ENCODE measurements around the gene MYO5B. TPM values are rescaled to one million over a fixed set of nuclear protein-coding genes. Genes with fewer than 3 reads are reported as not detected.

The MYO5B gene
- total RNA-seq, 4 donors from 2014 or later: 1.9 to 18.3 (median 4.4) TPM

DNA sequence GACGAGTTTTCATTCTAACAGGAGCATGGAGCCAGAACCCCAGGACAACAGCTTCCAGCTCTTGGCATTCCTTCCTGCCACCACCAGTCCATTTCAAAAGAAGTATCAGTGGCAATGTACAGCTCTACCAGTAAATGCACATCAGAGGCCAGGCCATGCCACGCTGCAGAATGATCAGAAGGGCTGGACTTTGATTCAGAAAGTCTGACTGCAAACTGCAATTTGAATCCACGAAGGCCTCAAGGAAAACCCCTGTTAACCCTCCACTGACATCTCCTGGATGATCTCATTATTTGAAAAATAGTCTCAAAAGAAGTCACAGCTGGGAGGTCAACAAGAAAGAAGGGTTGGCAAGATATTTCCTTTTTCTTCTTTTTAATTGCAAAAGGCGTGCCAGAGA, 119.2 kb downstream of the MYO5B start:
- TF ChIP-seq CTCF (IDR thresholded peaks at IDR 0.05) (no peak), EP300 (IDR thresholded peaks at IDR 0.05) (no peak), POLR2AphosphoS5 (IDR thresholded peaks at IDR 0.05) (no peak), POLR2A (IDR thresholded peaks at IDR 0.05) (no peak)
- Histone ChIP-seq H3K36me3 (no peaks in the 10 kb centered on the region), H3K27me3 (no peaks in the 10 kb centered on the region), H3K9me3 (no peaks in the 10 kb centered on the region), H3K27ac (no peak overlapping the region), H3K4me1 (peaks cover 0 to 11% (median 5%) of the 10 kb centered on the region in 3 donors), H3K4me3 (no peak overlapping the region)
- no peak for ATAC-seq
- WGBS, 2 donors (ENCODE audit: low coverage in 1 of 2): 48 to 65% methylated on average over 2 to 3 of the region's 4 CpGs

- Histone ChIP-seq H3K4me1 (peaks cover 0 to 2% (median under 1%) of the 10 kb centered on the region in 3 donors), H3K27ac (no peak overlapping the region), H3K27me3 (no peaks in the 10 kb centered on the region), H3K4me3 (no peak overlapping the region), H3K9me3 (no peaks in the 10 kb centered on the region), H3K36me3 (no peaks in the 10 kb centered on the region)
- TF ChIP-seq EP300 (IDR thresholded peaks at IDR 0.05) (no peak), POLR2A (IDR thresholded peaks at IDR 0.05) (no peak), POLR2AphosphoS5 (IDR thresholded peaks at IDR 0.05) (no peak), CTCF (IDR thresholded peaks at IDR 0.05) (no peak)
- ATAC-seq: no peak
- WGBS, 2 donors (ENCODE audit: low coverage in 1 of 2): 83 to 100% methylated on average over 1 to 5 of the region's 5 CpGs
These were observed 120.5 kb downstream of the MYO5B start for GRCh38 chr18:50074404-50074803.

- ATAC-seq: no peak
- Histone ChIP-seq H3K36me3 (no peaks in the 10 kb centered on the region), H3K27ac (no peak overlapping the region), H3K4me3 (no peak overlapping the region), H3K4me1 (no peaks in the 10 kb centered on the region), H3K9me3 (no peaks in the 10 kb centered on the region), H3K27me3 (no peaks in the 10 kb centered on the region)
- TF ChIP-seq POLR2AphosphoS5 (IDR thresholded peaks at IDR 0.05): no peak
- no peak for TF ChIP-seq CTCF (IDR thresholded peaks at IDR 0.05)
- no peak for TF ChIP-seq POLR2A (IDR thresholded peaks at IDR 0.05)
- TF ChIP-seq EP300 (IDR thresholded peaks at IDR 0.05): no peak
- WGBS, 2 donors (ENCODE audit: low coverage in 1 of 2): 86 to 95% methylated on average over 2 of the region's 2 CpGs
These were observed 121.6 kb downstream of the MYO5B start for GRCh38 chr18:50073319-50073718.

DNA sequence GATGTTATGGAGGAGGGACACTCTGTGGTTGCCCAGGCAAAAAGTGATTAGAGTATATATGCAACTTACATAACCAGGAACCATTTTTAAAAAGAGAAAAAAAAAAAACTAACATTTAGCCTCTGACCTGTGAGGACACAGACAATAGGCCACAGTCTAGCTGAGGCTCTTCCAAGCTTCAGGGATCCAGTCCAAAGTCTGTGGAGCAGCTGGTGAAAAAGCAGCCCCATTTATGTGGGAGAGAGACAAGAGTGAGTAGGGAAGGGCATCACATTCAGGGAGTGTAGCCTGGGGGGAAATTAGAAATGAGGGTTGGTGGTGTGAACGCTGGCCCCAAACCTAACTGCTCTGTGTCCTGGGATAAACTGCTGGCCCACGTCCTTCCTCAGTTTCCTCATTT, 122.8 kb downstream of the MYO5B start:
- H3K27ac ChIP-seq: no peak overlapping the region
- H3K4me3 ChIP-seq: no peak overlapping the region
- H3K4me1 ChIP-seq: no peaks in the 10 kb centered on the region
- 80 to 83% methylated on average over 2 of the region's 2 CpGs for WGBS, 2 donors (ENCODE audit: low coverage in 1 of 2)
- no peaks in the 10 kb centered on the region for H3K9me3 ChIP-seq
- ATAC-seq: no peak
- no peaks in the 10 kb centered on the region for H3K27me3 ChIP-seq
- TF ChIP-seq POLR2A (IDR thresholded peaks at IDR 0.05): no peak
- TF ChIP-seq EP300 (IDR thresholded peaks at IDR 0.05): no peak
- TF ChIP-seq CTCF (IDR thresholded peaks at IDR 0.05): no peak
- TF ChIP-seq POLR2AphosphoS5 (IDR thresholded peaks at IDR 0.05): no peak
- H3K36me3 ChIP-seq: no peaks in the 10 kb centered on the region

DNA sequence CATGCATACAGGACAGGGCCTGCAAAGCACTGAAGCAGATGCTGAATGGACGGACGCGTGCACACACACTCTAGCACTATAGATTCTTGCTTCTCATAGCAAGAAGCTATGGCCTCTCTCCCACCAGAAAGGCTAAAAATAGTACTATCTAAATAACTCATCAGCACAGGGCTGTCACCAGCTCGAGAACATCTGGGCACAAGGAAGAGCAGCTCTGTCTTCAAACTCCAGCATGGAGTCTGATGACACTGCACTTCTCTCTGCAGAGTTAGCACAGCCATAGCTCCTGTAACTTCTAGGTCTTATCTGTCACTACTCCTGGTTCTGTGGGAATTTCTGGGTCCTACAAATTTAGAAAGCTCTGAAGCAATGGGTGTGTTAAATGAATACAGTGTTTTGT, 123.5 kb downstream of the MYO5B start:
- no peak for ATAC-seq
- Histone ChIP-seq H3K27ac (no peak overlapping the region), H3K9me3 (no peaks in the 10 kb centered on the region), H3K4me3 (no peak overlapping the region), H3K36me3 (no peaks in the 10 kb centered on the region), H3K27me3 (no peaks in the 10 kb centered on the region), H3K4me1 (no peaks in the 10 kb centered on the region)
- 73 to 87% methylated on average over 3 to 4 of the region's 4 CpGs for WGBS, 2 donors (ENCODE audit: low coverage in 1 of 2)
- TF ChIP-seq POLR2A (IDR thresholded peaks at IDR 0.05) (no peak), CTCF (IDR thresholded peaks at IDR 0.05) (no peak), POLR2AphosphoS5 (IDR thresholded peaks at IDR 0.05) (no peak), EP300 (IDR thresholded peaks at IDR 0.05) (no peak)
